Measurements from ENCODE around the gene TP73.
"Not testable (repeated sequence)": the region's sequence is repeated elsewhere in the genome, so short reads cannot be mapped to it uniquely, and the experiment has no call there.

The TP73 gene

GRCh38 chr1:3618881-3619671 lies 33.2 kb upstream of the TP73 start:
- peak; percentile 60 for DNase-seq

- DNase-seq = no peak
These were observed 31.6 kb upstream of the TP73 start for GRCh38 chr1:3620708-3621107.

DNA sequence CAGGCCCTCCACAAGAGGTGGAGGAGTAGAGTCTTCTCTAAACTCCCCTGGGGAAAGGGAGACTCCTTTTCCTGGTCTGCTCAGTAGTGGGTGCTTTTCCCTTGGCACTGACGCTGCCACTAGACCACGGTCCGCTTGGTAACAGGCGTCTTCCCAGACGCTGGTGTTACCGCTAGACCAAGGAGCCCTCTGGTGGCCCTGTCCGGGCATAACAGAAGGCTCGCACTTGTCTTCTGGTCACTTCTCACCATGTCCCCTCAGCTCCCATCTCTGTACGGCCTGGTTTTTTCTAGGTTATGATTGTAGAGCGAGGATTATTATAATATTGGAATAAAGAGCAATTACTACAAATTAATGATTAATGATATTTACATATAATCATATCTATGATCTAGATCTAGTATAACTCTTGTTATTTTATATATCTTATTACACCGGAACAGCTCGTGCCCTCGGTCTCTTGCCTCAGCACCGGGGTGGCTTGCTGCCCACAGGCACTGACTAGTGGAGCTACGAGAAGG lies 31.1 kb upstream of the TP73 start:
- DNase-seq = not testable (repeated sequence)

DNA sequence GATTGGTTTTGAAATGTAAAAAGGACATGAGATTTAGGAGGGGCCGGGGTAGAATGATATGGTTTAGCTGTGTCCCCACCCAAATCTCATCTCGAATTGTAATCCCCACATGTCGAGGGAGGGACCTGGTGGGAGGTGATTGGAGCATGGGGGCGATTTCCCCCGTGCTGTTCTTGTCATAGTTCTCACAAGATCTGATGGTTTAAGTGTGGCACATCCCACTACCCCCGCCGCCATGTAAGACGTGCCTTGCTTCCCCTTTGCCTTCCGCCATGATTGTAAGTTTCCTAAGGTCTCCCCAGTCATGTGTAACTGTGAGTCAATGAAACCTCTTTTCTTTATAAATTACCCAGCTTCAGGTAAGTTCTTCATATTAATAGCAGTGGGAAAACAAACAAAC lies 30.2 kb upstream of the TP73 start:
- not testable (repeated sequence) for DNase-seq

DNA sequence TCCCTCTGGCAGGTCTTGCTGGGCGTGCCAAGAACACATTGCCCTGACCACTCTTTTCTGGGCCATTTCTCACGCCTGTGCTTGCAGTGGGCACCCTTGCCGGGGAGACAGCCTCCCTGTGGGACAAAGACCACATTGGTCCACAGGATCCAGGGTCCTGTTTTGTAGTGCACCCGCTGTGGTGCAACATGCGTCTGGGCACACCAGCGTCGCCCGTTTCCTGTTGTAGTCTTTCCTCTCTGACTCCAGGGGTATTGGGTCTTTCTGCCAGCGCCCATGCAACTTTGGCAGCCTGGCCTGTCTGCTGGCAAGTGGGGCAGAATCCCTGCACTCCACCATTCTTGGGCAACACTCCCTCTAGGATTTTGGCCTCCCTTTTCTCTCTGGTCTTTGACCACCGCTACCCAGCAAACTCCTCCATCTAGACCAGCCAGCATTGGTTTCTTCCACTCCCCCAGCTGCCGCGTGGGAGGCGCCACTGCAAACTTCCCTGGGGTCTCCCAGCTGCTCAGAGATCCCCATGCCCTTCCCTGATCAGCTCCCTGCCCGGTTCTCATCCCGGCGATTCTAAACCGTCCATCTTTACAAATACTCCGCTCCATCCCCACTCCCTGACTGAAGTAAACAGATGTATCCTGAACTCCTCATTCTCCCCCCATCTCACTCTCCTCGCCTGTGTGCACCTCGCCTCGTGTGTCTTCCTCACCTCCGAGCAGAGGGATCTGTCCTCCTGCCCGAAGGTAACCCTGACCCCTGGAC lies 28.7 kb upstream of the TP73 start:
- no peak for DNase-seq

- DNase-seq = peak; percentile 97
These were observed 27.8 kb upstream of the TP73 start, which contains the start of gene TPRG1L for GRCh38 chr1:3624200-3625136. Gene TPRG1L, plus strand, starts transcription at chr1:3625015. Its CDS starts 58 bp downstream, at chr1:3625073.

- no peak for DNase-seq
These were observed 27.0 kb upstream of the TP73 start for GRCh38 chr1:3625151-3625907.

GRCh38 chr1:3626025-3626424 lies 26.3 kb upstream of the TP73 start:
- DNase-seq = no peak

- no peak for DNase-seq
These were observed 24.6 kb upstream of the TP73 start for GRCh38 chr1:3627515-3628253.

DNA sequence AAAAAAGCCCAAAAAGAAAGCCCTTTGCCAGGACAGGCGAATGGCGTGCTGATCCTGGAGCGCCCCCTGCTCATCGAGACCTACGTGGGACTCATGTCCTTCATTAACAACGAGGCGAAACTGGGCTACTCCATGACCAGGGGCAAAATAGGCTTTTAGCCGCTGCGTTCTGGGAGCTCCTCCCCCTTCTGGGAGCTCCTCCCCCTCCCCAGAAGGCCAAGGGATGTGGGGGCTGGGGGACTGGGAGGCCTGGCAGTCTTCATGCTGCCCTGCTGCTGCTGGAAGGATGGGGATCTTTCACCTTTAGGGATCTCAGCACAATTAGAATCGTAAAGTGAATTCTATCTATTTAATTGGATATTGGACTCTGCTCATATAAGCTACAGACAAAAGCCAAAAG lies 23.9 kb upstream of the TP73 start:
- DNase-seq = no peak

GRCh38 chr1:3629561-3630160 lies 22.7 kb upstream of the TP73 start:
- no peak for DNase-seq

GRCh38 chr1:3630161-3630611 lies 22.1 kb upstream of the TP73 start:
- DNase-seq = no peak

- DNase-seq = no peak
These were observed 21.4 kb upstream of the TP73 start for GRCh38 chr1:3630914-3631313.

DNA sequence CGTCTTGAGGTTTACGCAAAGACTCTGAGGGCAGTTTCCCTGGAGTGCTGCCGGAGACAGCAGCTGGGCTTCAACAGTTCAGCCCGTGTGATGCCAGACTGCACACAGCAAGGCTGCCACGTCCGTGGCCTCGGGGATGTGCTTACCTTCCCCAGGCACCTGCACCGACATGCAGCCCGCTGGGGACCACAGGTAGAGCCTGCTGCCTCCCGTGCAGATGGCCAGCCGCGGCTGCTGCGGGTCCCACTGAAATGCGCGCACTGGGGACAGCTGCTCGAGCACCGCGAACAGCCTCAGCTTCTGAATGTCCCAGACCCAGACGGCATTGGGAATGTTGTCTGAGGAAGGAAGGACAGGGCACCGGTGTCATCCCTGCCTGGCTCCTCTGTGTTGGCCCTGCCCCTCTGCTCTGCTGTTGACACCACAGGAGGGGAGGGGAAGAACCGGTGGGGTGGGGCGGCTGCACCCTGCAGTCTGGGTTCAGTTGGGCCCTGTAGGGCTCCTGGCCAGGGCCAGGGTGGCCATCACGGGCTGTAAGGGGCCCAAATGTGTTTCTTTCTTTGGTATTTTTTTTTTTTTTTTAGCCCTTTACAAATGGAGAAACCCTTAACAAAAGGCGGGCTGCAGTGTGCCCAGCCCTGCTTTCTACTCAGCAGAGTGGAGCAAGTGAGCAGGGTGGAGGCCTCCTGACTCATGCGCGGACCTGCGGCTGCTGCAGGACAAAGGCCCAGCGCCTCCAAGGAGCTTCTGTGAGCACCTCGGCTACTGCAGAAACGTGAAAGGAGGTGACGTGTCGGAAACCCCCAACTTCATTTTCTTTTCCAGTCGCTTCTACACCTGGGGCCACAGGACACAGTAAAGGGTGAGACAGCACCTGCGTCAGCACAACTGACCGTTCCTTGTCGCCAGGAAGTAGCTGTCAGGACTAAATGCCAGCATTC lies 20.7 kb upstream of the TP73 start:
- DNase-seq = no peak

DNA sequence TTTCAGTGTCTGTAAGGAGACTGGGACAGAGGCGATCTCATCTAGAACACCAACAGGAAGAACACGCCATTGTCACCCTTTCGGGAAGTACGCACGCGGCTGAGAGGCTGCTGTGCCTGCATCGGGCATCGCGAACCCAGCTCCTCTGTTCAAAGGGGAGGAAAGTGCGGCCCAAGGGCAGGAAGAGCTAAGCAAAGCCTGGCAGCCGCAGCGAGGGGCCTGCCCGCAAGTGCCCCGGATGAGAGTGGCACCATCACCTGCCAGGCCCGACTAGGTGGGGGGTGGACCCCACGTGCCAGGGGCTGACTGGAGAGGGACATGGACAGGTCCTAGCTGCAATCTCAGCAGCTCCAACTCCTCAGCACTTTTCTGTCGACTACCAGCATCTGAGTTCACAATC lies 20.0 kb upstream of the TP73 start:
- DNase-seq = no peak

DNA sequence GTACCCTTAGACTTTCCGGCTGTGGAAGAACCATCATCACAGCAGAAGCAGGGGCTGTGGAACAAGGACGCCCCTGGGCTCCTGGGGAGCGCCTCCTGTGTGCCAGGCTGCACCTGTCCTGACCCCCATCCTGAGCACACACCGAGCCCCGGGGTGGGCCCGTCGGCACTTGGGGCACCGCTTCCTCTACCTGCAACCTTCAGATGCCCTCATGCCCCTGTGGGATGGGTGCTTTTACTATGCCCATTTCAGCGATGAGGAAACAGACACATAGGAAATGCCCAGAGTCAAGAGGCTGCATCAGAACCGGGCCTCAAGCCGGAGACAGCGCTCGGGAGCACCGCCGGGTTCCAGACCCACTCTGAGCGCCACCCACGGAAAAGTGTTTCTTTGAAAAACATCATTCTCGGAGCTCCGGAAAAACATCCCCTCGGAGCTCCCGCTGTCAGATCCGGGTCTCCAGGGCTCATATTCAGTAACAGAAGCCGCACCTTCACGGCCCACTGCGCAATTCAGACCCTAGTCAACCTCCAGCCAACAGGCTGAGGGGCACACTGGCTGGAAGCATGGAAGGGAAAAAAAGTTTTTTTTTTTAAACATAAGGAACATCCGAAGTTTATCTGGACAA lies 19.5 kb upstream of the TP73 start:
- DNase-seq = no peak

DNA sequence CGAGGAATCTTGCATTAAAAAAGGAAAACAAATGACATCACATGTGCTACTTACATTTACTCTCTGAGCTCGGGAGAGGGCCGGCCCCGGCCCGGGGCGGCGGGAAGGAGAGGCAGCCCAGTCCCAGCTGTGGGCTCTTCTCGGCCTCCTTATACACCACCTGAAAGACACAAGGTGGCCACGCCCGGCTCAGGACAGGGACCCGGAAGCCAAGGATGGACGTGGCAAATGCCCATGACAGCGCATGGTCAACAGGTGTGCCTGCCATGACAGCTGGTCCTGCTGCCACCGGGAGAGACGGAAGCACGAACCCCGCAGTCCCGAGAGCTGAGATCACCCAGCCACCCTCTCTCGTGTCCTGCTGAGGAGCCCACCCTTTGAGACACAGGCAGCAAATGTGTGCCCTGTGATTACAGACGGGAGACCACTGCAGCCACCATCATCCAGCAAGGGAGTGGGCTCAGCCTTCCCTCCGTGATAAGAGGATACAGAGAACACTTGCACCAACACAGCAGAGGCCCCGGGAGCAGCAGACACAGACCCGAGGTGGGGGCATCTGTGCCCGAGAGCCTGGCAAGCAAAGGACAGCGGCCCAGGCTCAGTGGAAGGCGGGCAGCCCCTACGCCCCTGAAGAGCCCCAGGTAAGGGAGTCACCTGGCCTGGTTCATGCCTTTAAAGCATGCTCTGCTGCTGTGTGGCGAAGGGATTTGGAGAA lies 18.8 kb upstream of the TP73 start:
- DNase-seq = no peak

DNA sequence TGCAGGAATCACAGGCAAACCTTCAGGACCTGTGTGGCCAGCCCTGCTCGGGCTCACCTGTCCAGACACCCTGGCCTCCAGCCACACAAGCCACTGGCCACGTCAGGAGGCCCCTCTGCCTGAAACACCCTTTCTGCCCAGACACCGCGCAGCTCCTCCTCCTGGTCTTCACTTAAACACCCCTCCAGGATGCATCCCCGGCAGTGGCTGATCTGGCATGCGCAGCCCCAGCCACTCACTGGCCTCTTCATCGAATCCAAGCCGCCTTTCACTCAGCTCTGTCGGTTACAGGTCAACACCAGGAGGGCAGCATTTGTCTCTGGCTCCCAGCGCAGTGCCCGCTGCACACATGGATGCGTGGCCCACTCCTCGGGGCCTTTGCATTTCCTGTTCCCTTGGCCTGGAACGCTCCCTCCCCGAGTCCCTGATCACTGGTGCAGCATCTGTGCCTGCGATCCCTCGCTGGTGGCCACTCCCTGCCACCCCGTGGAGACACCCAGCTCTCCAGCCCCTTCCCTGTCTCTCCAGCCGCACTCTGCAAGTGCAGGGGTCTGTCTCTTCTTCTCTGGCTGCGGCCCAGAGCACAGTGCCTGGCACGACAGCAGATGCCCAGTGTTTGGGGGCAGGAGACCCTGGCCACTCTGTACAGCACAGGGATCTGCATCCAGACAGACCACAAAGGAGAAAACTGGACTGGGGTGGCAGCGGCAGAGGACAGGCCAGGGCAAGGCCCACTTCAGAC lies 18.1 kb upstream of the TP73 start:
- no peak for DNase-seq

Measured in HCEC 1CT (cell line).